ENCODE measurements around the gene RAB3B.

DNA sequence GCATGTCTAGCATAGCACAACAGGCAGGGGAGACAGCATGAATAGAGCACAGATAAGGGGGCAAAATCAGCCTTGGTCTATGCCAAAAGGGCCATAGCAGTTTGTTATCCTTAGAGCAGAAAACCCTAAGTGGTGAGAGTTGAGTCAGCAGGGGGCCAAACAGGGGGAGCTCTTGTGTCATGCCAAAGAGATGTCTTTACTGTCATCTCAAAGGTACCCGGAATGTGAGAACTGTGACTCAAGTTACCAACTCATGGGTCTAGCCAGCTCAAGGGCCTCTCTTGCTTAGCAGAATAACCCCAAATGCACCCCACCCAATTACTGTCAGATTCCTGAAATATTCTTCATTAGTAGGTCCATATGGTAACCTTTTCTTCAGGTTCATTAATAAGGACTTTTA, 66.0 kb downstream of the RAB3B start:
- TF ChIP-seq CTCF (conservative IDR thresholded peaks at IDR 0.05; ENCODE audit: low read length) (peak; percentile 13; the same call in 1 of the 2 replicates), EZH2phosphoT487 (IDR thresholded peaks at IDR 0.05; ENCODE audit: borderline replicate concordance) (no peak)

All from Loucy (cell line).